ENCODE measurements around the gene S100A16.

GRCh38 chr1:153647346-153647714 is 34.4 kb upstream of the S100A16 start:
- TF ChIP-seq CTCF (conservative IDR thresholded peaks at IDR 0.05; ENCODE audit: low read length) (no peak), EZH2phosphoT487 (IDR thresholded peaks at IDR 0.05; ENCODE audit: borderline replicate concordance) (no peak)
